GM19025 (cell line): ENCODE measurements around the gene FBXL7.

Experiments used
- ATAC-seq: cut with Tn5 transposase; IDR thresholded peaks from one replicate; pipeline ENCODE4 v1.9.1; 2021; ENCODE audit warnings: mild to moderate bottlenecking, low read depth, moderate library complexity; ENCODE audit not compliant: unreplicated experiment

The FBXL7 gene

GRCh38 chr5:15499528-15500324 lies at the start of gene FBXL7:
Gene FBXL7, plus strand, starts transcription at chr5:15500180.
- ATAC-seq: no peak

- ATAC-seq: no peak
These were observed 49.5 kb upstream of the FBXL7 start for GRCh38 chr5:15450473-15450872.

- ATAC-seq: no peak
These were observed 49.0 kb upstream of the FBXL7 start for GRCh38 chr5:15450949-15451348.

- ATAC-seq: no peak
These were observed 48.0 kb upstream of the FBXL7 start for GRCh38 chr5:15452030-15452429.

DNA sequence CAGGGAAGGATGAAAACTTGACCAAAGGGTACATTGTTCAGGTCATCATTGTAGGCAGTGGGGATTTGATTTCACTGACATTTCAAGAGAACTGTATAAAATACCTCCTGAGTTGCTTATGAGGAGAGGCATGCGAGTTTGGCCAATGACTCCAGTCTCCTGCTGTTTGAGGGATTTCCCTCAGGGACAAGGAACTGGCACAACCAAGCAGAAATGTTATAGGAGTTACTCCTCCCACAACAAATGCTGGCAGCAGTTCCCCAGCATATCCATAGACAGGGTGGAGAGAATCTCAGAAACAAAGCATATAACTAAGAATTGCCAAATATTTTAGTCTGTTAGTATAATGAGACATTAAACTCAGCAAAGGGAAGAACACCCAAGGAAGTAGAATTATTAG lies 47.2 kb upstream of the FBXL7 start:
- no peak for ATAC-seq

DNA sequence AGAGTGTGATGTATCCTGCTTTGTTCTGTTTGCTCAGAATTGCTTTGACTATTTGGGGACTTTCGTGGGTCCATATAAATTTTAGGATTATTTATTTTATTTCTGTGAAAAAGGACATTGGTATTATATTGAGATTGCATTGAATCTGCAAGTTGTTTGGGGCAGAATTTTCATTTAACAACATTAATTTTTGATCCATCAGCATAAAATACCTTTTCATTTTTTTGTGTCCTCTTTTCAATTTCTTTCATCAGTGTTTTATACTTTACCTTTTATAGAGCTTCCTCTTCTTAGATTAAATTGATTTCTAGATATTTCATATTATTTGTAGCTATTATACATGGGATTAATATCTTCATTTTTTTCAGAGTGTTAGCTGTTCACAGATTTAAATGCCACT lies 40.8 kb upstream of the FBXL7 start:
- ATAC-seq: no peak

- ATAC-seq: no peak
These were observed 36.6 kb upstream of the FBXL7 start for GRCh38 chr5:15463231-15463980.

GRCh38 chr5:15472116-15472515 lies 27.9 kb upstream of the FBXL7 start:
- ATAC-seq: no peak

DNA sequence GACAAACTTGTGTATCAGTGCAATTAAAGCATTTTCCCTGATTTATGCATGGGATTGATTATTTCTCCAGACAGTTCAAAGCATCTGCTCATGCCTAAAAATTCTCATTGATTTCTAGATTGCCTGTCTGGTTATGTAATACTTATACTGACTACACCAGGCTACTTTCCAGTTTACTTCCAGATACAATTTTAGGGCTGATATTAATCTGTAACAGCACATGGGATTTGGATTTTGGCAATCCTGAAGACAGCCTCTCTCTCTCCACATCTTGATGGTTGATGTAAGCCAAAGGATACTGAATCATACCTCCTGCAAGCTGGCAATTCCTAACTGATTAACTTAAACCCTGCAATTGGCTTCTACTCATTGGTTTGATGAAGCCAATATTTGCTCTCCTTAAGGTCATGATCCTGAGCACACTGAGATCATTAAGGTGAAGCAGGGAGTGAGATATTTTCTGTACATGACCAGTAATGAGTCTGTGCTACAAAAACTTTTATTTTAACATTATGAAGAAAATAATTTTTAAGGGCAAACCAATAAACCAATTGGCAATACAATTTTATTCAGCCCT lies 25.7 kb upstream of the FBXL7 start:
- ATAC-seq: no peak

GRCh38 chr5:15475367-15475766 lies 24.6 kb upstream of the FBXL7 start:
- no peak for ATAC-seq

DNA sequence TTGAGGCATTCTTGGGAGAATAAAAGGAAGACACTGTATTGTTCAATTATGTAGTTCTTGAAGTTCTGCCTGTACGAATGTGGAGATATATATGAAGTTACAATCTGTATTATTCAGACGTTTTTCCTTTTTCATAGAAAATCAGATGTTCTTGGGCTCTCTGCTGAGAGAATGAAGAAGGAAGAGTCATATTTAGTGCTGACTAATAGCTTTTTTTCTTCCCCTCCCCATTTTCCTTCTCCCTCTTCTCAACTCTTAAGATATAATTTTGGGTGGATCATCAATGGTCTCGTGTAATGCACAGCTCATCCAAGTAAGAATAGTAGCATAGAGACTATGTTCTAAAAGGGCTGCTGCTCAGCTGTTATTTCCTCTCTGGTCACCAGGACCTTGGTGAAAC lies 23.0 kb upstream of the FBXL7 start:
- no peak for ATAC-seq

DNA sequence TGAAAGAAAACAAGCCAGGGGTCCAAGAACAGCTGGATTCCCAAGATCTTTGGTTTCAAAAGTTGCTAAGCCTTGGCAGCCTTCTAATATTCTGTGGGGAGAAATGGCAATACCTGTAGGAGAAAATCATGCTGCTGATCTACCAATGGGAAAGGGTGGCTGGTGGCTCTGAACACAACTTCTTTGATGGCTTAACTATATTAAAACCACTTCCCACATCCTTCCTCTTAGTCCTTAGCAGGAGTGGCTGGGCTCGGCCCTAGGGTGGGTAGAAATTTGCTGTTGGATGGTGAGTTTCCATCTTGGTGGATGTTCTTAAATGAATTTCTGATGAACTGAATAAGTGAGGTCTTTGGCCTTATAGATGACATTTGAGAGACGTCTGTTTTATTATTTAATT lies 19.5 kb upstream of the FBXL7 start:
- ATAC-seq: no peak

DNA sequence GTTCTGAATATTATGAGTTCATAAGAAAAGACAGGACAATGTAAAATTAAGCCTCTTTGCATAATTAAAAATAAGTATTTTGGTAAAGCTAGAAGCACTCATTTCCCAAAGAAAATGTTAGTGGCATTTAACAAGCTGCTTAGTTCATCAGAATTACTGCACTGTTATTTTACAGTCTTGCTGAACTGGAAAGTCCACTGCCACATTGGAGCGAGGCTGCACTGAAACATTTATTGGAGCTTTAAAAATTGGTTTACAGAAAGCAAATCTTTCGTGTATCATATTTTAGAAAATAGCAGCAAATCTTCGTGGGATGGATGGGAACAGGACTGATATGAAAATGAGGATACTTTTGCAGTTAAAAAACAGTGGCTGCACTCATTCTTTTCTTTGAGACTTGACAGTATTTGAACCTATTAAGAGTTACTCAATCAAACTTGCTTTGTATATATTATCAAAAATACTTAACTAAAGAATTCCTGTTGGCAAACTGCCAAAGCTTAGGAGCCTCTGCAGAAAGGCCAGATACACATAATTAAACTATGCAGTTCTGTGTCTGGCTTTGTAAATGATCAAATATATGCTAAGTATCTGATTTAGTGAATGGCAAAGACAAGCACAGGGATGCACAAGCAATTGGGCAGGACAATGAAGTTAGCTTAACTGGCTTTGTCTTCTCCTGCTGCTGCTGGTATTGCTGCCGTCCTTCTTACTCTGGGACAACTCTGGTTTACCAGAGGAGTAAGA lies 16.5 kb upstream of the FBXL7 start:
- no peak for ATAC-seq

- no peak for ATAC-seq
These were observed 12.8 kb upstream of the FBXL7 start for GRCh38 chr5:15487228-15487627.

GRCh38 chr5:15489571-15490235 lies 10.3 kb upstream of the FBXL7 start:
- no peak for ATAC-seq

DNA sequence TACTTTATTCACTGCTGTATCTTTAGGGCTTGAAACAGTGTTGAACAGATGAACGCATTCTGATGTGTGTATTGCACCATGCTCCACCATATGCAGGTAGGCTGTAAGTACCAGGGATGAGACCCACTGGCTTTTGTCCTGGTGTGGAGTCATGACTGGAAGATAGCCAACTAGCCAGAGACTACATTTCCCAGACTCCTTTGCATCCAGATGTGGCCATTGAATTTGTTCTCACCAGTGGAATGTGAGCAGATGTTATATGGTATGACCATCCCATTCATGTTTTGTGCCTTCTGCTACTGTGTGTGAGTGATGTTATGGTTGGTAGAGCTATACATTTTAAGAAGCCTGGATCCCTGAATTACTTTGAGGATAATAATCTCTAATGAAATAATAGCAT lies 7.4 kb upstream of the FBXL7 start:
- ATAC-seq: no peak

DNA sequence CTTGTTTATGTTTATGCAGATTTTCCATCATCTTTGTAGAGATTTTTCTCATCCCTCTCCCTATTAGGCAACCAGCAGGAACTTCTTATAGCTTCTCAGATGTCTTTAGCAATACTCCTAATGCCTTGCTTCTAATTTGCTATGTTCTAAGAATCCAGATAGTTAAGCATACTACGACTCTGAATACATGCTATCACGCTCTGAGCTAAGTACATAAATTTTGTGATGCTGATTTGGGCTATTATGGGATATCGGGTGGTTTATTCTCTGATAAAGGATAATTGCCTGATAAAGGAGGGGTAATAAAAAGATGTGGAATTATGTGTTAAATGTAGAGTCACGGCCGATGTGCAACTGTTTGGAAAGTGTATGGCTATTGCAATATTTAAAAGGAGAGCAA lies 6.5 kb upstream of the FBXL7 start:
- no peak for ATAC-seq

GRCh38 chr5:15495026-15495425 lies 5.0 kb upstream of the FBXL7 start:
- ATAC-seq: no peak

- ATAC-seq: no peak
These were observed 3.1 kb upstream of the FBXL7 start for GRCh38 chr5:15496886-15497285.

- no peak for ATAC-seq
These were observed 483 bp downstream of the FBXL7 start for GRCh38 chr5:15500325-15501001.
